ENCODE data around the gene ETV5. TPM values are rescaled to one million over a fixed set of nuclear protein-coding genes. Genes with fewer than 3 reads are reported as not detected.

ETV5 gene
- total and polyA plus RNA-seq, 4 donors, result 19.1 to 42.7 (median 27.7) TPM

DNA sequence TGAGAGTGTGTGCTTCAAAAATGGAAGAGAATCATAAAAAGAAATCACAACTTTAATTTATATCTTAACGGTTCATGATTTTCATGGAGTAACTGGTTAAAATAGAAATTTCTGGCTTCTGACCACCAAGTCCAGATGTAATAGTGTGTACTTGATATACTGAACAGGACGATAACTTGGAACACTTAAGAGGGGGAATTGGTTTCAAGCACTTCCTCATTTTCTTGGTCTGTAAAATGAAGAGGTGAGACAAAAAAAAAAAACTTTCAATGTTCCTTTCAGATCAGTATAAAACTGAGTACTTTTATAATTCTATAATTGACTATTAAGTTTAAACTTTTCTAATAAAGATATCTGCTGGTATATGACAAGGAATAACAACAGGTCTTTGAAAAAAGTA lies 107.0 kb downstream of the ETV5 start:
- no peaks in the 10 kb centered on the region for H3K36me3 ChIP-seq (ENCODE audit: control insufficient read depth, insufficient read depth, low read length)
- H3K27me3 ChIP-seq (ENCODE audit: control insufficient read depth, insufficient read depth, low read length), result no peaks in the 10 kb centered on the region
- WGBS (ENCODE audit: insufficient coverage), result no CpG with 5 or more reads among the region's 2 CpGs
- H3K4me1 ChIP-seq (ENCODE audit: control insufficient read depth, insufficient read depth, low read length), result no peaks in the 10 kb centered on the region
- H3K27ac ChIP-seq (ENCODE audit: low read depth, low read length), result no peak overlapping the region
- DNase-seq (ENCODE audit: low read depth in 4 of 6, low spot score in 6 of 6), result no peak
- H3K9me3 ChIP-seq (ENCODE audit: control insufficient read depth, insufficient read depth, low read length), result no peaks in the 10 kb centered on the region
- no peak overlapping the region for H3K4me3 ChIP-seq (ENCODE audit: low read depth, low read length)

DNA sequence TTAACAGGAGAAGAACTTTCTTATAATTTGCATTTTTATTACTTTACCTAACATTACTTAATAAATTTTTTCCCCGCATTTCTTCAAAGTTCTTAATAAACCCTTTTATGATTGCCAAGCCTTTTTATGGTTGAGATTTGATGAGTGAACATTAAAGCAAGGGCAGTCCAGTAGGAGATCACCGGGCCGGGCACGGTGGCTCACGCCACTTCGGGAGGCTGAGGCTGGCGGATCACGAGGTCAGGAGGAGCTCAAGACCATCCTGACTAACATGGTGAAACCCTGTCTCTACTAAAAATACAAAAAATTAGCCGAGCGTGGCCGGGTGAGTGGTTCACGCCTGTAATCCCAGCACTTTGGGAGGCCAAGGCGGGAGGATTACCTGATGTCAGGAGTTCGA lies 109.7 kb downstream of the ETV5 start:
- WGBS (ENCODE audit: insufficient coverage), result 93% methylated on average over 13 of the region's 14 CpGs
- DNase-seq (ENCODE audit: low read depth in 4 of 6, low spot score in 6 of 6), result no peak
- H3K4me3 ChIP-seq (ENCODE audit: low read depth, low read length), result no peak overlapping the region
- H3K27me3 ChIP-seq (ENCODE audit: control insufficient read depth, insufficient read depth, low read length), result no peaks in the 10 kb centered on the region
- H3K27ac ChIP-seq (ENCODE audit: low read depth, low read length), result no peak overlapping the region
- no peaks in the 10 kb centered on the region for H3K36me3 ChIP-seq (ENCODE audit: control insufficient read depth, insufficient read depth, low read length)
- no peaks in the 10 kb centered on the region for H3K4me1 ChIP-seq (ENCODE audit: control insufficient read depth, insufficient read depth, low read length)
- no peaks in the 10 kb centered on the region for H3K9me3 ChIP-seq (ENCODE audit: control insufficient read depth, insufficient read depth, low read length)

DNA sequence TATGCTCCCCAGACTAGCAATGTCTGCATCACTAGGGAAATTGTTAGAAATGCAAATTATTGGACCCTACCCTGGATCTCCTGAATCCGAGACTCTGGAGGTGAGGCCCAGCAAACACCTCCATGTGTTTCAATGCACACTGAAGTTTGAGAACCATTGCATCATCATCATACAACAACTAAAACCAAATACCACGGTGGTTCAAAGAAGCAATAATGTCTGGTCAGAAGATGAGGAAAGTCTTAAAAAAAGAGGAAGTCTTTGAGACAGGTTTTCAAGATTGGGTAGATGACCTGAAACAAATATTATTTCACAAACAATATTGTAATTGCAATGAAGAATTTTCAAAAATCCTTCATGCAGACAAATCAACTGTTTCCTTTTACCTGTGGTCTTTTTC lies 110.8 kb downstream of the ETV5 start:
- WGBS (ENCODE audit: insufficient coverage), result no CpG with 5 or more reads among the region's 2 CpGs
- DNase-seq (ENCODE audit: low read depth in 4 of 6, low spot score in 6 of 6), result no peak
- Histone ChIP-seq H3K4me3 (ENCODE audit: low read depth, low read length) (no peak overlapping the region), H3K4me1 (ENCODE audit: control insufficient read depth, insufficient read depth, low read length) (no peaks in the 10 kb centered on the region), H3K27ac (ENCODE audit: low read depth, low read length) (no peak overlapping the region), H3K9me3 (ENCODE audit: control insufficient read depth, insufficient read depth, low read length) (no peaks in the 10 kb centered on the region), H3K36me3 (ENCODE audit: control insufficient read depth, insufficient read depth, low read length) (no peaks in the 10 kb centered on the region), H3K27me3 (ENCODE audit: control insufficient read depth, insufficient read depth, low read length) (no peaks in the 10 kb centered on the region)

DNA sequence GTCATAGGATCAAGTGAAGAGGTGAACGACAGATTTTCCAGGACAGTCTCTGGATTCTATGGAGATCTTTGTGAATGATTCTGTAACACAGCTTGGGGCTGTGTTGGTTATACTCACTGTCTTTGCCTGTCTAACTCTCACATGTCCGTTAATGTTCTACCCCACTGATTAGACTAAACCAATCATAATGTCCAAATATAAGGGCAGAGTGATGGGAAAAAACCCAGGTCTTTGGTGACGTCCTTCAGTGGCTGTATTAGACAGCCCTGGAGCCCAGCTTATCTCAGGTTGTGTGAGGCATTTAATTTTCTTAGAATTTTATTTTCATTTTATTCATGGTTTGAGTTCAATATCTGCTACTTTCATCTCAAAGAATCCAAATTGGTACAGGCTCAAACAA lies 111.8 kb downstream of the ETV5 start:
- Histone ChIP-seq H3K36me3 (ENCODE audit: control insufficient read depth, insufficient read depth, low read length) (no peaks in the 10 kb centered on the region), H3K9me3 (ENCODE audit: control insufficient read depth, insufficient read depth, low read length) (no peaks in the 10 kb centered on the region), H3K27me3 (ENCODE audit: control insufficient read depth, insufficient read depth, low read length) (no peaks in the 10 kb centered on the region), H3K4me1 (ENCODE audit: control insufficient read depth, insufficient read depth, low read length) (no peaks in the 10 kb centered on the region), H3K27ac (ENCODE audit: low read depth, low read length) (no peak overlapping the region), H3K4me3 (ENCODE audit: low read depth, low read length) (no peak overlapping the region)
- no peak for DNase-seq (ENCODE audit: low read depth in 4 of 6, low spot score in 6 of 6)
- no CpG with 5 or more reads among the region's 3 CpGs for WGBS (ENCODE audit: insufficient coverage)

Small RNA genes within 50 kb of the gene (small RNA-seq; reads per million reads assigned to genes)
- gene RF00017 (ENCODE audit: low replicate concordance), result not detected

Other genes starting within 250 kb of the ETV5 start
- gene TRA2B, start 171.1 kb downstream of the ETV5 start, total RNA-seq, result 100 to 1,000 TPM; 151 to 188 TPM
- gene TRA2B, start 171.1 kb downstream of the ETV5 start, polyA plus RNA-seq (ENCODE audit: insufficient read length in 2 of 2), result 100 to 1,000 TPM; 194 to 204 TPM

Measured in spinal cord (tissue), 10 donors.